Ramos (cell line): ENCODE measurements around the gene GMPPA.

Experiments
- in situ Hi-C: fragments of 300-500 bp; cut with MboI; formaldehyde crosslinking; loops from one replicate; pipeline ENCODE4 v1.14.3; 2022; ENCODE audit warnings: low sequenced_read_pairs; ENCODE audit not compliant: unreplicated experiment

Gene GMPPA

DNA sequence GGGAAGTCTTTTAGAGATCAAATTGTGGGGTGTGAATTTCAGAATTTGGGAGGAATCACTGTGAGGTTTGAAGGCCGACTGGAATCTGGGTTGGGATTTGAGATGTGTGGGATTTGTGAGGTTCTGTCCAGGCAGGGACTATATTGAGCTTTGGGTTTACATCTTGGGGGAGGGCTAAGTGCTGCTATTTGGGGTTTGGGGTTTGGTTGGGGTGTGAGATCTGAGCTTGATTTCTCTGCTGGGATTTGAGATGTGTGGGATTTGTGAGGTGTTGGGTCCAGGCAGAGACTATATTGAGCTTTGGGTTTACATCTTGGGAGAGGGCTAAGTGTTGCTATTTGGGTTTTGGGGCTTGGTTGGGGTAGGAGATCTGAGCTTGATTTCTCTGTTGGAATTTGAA is 864 bp downstream of the GMPPA start:
- in situ Hi-C loops = no loop called here

DNA sequence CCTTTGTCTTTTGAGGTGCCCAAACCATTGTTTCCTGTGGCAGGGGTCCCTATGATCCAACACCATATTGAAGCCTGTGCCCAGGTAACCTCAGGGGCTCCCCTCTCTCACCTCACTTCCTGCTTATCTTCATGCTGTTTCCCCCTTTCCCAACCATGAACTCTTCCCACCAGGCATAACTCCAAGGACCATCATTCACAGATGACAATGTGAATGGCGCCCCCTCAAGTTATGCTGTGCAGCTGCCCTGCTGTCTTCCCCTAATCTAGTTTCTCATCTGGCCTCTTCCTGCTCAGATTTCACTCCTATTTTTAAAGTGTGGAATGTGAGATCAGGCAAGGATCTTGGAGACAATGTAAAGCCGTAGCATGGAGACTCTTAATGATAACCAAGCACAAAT is 1.4 kb downstream of the GMPPA start:
- in situ Hi-C loops = no loop called here

DNA sequence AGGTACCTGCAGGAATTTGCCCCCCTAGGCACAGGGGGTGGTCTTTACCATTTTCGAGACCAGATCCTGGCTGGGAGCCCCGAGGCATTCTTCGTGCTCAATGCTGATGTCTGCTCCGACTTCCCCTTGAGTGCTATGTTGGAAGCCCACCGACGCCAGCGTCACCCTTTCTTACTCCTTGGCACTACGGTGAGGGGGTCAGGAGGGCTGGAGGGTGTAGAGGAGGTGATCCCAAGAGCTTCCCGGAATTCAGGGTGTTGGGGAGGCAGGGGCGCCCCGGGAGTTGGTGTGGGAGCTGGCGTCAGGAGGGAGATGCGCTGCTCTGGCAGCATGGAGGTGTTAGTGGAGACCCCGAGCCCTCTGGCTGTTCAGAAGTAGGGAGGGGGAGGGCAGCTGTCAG is 3.2 kb downstream of the GMPPA start:
- in situ Hi-C loops = no loop called here

DNA sequence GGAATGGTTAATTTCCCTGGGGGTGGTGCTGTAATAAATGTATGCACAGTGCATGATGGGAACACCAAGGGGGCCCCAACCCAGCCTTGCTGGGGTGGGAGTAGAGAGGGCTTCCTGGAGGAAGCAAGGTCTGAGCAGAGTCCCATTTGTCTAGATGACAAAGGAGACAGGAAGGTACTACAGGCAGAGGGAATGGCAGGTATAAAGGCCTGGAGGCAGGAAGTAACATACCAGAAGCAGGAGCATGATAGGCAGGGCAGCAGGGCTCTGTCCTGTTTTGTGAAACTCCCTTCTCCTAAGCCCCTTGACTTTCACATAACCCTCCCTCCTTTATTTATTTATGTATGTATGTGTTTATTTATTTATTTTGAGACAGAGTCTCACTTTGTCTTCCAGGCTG is 3.9 kb downstream of the GMPPA start:
- in situ Hi-C loops = no loop called here

DNA sequence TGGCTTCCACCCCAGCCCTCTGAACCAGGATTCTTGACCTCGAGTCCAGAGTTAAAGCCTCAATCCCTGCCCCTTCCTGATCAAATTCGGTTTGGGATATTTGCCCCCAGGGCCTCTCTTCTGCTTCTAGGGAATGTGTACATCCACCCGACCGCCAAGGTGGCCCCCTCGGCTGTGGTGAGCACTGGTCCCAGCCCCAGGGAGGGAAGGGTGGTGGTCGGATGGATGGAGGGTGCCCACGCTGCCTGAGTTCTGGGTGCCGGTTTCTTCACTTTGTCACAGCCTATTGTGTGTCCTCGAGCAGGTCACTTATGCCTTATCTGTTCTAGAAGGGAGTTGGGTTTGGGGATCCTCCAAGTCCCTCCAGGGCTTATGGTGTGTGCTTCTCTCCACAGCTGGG is 6.9 kb downstream of the GMPPA start:
- in situ Hi-C loops = no loop called here

DNA sequence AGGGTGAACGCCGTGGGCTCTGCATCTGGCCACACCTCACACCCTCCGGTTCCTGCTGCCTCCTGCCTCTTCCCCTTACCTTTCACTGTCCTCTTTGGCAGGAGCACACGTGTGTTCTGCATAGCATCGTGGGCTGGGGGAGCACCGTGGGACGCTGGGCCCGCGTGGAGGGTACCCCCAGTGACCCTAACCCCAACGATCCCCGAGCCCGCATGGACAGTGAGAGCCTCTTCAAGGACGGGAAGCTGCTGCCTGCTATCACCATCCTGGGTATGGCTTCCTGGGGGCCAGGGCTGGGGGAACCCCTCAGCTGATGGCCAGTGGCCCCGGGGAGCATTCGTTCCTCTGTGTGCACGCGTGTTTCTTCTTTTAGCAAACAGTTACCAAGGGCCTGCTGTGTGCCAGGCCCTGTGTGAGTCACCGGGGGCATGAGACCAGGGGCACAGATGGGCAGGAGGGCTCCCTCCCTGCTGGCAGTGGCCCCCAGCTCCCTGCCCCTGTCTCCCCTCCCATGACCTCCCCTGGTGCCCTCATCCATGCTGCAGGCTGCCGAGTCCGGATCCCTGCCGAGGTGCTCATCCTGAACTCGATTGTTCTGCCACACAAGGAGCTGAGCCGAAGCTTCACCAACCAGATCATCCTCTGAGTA is 7.6 kb downstream of the GMPPA start:
- in situ Hi-C loops = no loop called here

DNA sequence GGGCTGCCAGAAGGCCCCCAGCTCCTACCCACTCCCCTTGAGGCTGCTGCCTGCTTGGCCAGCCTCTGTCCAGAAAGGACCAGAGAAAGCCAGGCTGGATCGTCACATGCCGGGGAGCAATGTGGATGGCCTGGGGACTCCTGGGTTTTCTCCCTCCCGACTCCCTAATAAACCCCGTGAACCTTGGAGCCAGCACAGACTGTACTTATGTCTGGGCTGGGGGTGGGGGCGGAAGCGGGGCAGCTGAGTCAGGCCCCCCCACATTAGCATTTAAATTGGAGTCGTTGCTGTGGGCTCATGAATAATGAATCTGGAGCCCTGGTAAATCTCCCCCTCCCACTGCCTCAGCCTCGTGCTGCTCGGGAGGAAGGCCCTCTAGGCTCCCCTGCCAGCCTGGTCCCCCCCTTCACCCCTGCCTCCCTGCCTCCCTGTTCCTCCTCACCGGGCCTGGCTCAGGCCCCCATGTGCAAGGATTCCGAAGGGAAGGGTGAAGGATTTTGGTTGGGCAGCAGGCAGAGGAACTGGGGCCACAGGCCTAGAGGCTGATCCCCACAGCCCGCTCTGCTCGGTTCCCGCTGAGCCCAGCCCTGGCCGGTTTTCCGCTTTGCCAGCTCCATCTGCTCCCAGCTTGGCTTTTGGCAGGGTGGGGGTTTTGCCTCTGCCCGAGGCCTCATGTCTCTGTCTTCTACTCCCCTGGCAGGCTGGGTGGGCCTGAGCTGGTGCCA is 8.3 kb downstream of the GMPPA start:
- in situ Hi-C loops = no loop called here

DNA sequence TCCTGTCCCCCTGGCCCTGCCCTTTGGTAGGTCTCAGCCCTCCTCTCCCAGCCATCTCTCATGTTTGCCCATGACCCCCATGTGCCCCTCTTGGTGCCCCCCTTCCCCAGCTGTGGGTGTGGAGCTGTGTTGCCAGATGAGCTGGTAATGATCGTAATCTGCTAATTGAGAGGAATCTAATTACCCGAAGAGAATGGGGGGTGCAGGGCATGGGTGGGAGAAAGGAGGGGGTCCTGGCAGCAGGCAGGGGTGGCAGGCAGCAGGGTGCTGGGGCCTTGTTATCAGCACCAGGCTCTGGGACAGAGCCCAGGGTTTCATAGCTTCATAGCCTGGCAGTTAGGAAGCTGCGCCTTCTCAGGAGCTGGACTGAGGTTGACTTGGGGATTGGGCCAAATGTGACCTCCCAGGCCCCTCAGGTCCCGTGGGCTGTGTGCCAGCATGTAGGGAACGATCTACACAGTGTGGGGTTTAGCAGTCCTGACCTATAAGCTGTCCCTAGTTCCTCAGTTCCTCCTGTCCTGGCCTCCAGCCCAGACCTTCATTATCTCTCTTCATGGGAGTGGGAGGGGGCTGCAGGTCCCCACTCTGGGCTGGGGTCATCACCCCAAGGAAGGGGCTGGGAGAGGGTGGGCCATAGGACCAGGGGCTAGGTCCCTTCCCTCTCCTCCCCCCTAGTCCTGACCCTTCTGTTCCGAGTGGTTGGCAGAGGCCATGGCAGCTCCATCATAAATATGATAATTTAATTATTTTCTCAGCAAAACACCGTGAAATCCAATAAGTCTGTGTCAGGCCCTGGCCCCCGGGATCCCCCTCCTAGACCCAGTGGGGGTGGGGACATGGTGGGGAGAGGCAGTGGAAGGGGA is 9.1 kb downstream of the GMPPA start:
- in situ Hi-C loops = no loop called here

DNA sequence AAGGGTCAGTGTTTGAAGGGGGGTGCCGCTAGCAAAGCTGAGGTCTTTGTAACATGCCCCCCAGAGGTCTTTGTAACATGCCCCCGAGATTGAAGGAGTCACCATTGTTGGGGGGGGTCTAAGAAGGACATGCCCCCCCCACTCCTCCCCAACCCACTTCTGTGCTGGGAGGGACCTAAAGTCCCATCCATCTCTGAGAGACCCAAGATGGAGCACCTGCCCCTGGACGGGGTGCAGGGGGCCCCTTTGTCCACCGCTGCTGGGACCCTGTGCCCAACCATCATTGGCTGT is 9.7 kb downstream of the GMPPA start:
- in situ Hi-C loops = no loop called here

DNA sequence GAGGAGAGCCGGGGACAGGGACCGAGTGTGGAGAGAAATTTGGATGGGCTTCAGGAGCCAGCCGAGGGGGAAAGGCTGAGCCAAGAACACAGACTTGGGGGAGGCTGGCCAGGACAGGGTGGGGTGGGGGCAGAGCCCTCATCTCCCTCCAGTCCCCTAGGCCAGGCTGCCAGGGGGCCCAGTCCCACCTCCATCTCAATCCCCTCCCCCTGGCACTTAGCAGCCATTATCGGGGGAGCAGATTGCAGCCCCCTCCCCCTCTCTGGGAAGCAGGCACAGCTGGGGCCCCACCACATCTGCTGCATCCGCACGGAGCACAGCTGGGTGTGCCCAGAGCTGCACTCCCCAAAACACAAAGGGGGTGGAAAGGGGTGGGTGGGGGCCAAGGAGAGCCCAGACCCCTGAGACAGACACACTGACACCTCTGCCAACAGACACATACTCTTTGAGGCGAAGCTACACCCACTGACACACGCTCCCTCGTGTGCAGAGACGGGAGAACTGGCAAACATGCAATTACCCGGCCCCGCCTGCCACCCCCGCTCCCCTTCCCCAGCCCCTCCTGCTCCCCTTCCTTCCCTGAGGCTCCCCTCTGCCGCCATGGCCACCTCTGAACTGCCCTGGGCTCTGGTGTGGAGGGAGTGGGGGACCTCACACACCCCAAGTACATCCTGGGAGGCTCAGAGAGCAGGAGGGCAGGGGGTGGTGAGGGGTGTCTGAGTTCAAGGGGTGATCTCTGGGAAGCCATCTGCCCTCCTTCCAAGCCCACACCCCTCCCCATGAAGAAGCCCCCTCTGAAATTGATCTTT is 10.5 kb downstream of the GMPPA start:
- in situ Hi-C loops = no loop called here

DNA sequence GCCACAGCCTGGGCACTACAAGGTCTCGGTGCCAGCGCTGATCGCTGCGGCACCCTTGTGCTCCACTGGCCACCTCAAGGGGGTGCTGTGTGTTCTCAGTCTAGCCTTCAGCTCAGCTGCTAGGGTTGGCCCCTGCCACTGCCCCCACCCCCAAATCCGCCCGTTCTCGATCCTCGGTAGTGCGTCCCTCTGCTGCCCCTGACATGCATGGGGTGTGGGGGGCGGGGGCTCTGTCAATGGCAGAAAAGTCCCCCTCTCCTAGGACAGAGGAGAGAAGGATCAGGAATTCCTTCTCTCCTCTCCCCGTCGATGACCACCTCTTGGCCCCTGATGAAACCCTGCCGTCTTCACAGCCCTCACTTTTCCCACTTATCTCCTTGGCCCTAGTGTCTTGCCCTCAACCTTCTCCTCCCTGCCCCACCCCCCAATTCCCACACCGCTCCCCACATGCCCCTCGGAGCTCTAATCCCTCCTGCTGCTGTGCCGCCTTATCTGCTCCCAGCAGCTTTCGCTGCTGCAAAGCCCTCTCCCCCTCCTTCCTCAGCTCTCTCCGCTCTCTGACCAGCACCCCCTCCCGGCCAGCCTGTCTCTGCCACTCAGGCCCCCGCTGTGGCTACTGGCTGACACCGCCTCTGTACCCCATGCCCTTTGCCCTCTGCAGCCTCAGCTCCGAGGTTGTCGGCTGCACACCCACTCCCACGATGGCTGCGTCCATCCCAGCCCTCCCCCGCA is 11.3 kb downstream of the GMPPA start:
- in situ Hi-C loops = no loop called here

DNA sequence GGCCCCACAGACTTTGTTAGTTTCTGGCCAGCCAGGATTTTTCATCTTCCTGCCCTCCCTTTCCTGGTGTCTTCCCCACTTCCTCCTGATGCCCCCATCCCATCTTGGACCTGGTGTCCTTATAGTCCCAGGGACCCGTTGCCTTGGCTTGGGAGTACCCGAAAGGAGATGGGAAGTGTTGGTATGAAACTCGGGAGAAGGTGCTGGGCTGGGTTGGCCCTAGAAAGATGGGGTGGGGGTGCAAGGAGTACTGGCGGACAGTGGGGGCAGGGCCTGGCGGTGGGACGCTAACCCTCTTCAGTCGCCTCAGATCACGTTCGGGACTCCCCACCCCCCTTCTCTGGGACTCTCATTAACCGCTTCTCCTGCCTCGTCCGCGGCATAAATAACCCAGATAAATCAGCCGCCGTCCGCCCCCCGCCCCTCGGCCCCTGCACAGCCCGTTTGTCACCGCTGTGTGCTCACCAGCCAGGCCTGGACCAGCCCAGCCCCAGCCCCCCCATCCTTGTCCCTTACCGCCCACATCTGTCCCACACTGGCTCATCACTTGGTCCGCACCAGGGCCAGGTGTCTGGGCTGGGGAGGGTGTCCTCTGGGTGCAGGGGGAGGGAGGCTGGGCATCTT is 11.9 kb downstream of the GMPPA start:
- in situ Hi-C loops = no loop called here

DNA sequence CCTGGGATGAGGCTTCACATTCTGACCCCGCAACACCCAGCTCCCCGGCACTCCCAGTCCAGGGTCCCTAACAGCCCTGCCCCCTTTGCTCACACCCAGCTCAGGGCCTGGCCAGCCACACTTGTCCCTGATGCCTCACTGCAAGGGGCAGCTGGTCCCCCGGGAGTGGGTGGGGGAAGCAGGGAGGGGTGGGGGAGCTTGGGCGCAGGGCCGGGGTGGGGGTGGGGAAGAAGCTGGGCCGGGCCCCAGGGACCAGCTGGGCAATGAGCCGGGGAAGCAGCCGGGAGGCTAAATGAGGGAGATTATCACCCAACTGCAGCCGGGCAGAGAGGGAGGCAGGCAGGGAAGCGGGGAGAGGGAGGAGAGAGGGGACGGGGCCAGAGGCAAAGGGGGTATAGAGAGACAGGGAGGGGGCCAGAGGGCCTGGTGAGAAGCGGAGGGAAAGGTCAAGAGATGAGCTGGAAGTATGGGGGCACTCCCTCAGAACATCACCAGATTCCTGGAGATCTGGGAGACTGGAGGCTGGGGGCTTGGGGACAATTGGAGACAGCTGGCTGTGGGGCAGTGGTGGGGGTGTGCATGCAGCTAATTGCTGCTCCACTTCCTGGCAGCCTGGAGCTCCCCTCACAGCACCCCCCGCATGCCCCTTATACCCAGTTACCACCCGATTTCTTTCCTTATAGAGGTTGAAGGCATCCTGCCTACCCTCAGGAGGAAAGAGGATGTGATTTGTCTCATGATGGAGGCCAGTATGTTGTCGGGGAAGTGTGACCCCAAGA is 13.0 kb downstream of the GMPPA start:
- in situ Hi-C loops = no loop called here

DNA sequence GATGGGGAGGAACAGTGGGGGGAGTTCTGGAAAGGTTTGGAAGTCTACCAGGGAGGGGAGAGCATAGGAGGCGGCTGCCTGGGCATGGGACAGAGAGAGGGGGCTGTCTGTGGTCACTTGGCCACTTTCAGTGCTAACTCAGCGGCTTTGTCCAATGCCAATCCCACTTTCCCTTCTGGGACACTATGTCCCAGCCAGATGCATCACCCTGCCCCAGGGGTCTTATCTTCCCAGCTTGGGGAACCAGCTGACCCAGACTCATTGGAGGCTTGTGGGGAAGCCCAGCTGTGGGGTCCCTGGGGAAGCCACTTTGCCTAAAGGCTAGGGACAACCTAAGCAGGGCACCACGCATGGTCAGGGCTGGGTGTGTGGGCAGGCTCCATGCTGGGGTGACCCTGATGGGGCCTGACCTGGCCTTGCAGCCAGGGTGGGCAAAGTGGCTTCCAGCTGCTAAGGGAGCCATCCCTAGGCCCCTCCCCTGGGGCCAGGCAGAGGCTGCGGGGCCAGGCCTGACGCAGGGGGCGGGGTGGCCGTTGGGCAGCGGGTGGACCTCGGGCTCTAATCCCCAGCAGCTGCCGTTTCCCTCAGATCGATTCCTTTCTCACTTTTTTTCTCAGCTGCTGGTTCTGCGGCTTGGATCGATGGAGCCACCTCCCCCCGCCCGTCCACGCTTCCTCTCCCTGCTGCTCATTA is 14.0 kb downstream of the GMPPA start:
- in situ Hi-C loops = no loop called here

DNA sequence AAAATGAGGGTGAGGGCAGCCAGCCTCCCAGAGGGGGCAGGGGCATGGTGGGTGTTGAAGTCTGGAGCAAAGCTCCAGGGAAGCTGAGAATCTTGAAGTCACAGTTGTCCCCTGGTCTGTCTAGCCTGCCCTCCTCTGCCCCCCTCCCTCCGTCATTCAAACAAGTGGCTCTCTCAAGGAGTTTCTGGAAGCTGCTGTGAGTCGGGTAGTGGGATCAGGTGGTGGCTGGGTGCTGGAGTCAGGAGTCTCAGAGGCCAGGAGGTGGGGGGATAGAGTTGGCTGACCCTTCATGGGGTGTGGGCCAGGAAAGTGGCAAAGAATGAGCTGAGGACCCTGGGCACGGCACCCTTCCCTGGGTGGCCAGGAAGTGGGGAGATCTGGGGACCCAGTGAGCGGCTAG is 15.1 kb downstream of the GMPPA start:
- in situ Hi-C loops = no loop called here

DNA sequence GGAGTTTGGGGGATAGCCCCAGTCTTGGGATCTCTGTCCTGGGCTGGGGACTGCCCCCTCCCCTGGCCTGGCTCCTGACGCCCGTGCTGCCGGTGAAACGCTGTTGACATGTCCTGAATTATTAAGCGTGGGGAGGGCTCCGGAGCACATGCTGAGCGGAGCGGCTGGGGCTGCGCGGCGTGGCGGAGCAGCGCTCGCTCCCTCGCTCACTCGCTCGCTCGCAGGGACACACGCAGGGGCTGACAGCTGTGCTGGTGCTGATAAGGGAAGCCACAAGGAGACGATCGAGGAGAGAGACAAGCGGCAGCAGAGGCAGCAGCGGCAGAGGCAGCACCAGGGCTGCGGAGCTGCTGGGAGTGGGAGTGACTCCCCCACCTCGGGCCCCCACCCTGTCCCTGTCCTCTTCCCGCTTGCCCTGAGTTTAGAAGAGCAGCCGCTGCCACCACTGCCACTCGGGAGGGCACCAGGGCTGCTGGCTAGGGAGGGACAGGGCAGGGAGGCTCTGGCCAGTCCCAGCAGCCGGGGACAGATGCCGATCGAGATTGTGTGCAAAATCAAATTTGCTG is 15.6 kb downstream of the GMPPA start, which contains the start of gene ASIC4:
Gene ASIC4 (plus strand): TSS at position 287 of the 566 bp plus-strand sequence. CDS start 243 bp downstream, at position 530.
- in situ Hi-C loops = no loop called here

DNA sequence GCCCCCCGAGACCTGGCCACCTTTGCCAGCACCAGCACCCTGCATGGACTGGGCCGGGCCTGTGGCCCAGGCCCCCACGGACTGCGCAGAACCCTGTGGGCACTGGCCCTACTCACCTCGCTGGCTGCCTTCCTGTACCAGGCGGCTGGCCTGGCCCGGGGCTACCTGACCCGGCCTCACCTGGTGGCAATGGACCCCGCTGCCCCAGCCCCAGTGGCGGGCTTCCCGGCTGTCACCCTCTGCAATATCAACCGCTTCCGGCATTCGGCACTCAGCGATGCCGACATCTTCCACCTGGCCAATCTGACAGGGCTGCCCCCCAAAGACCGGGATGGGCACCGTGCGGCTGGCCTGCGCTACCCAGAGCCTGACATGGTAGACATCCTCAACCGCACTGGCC is 16.1 kb downstream of the GMPPA start:
- in situ Hi-C loops = no loop called here
